Stimulated activated CD4-positive, alpha-beta T cell treated with anti-CD3 and anti-CD28 coated beads, TNF-alpha, amount 100 ng/mL, for 48 hours (primary cell): ENCODE measurements around the gene GALNT9.
A peak's percentile ranks its signal among the peaks of the same experiment; 100 is the strongest.
"Not testable (repeated sequence)": the region's sequence is repeated elsewhere in the genome, so short reads cannot be mapped to it uniquely, and the experiment has no call there.

ENCODE experiments used
- DNase-seq, 3 donors: peaks; one replicate each; pipeline ENCODE4 v3.0.0-alpha.2; 2020; ENCODE audit warnings: low read depth in 3 of 3

GALNT9 gene

DNA sequence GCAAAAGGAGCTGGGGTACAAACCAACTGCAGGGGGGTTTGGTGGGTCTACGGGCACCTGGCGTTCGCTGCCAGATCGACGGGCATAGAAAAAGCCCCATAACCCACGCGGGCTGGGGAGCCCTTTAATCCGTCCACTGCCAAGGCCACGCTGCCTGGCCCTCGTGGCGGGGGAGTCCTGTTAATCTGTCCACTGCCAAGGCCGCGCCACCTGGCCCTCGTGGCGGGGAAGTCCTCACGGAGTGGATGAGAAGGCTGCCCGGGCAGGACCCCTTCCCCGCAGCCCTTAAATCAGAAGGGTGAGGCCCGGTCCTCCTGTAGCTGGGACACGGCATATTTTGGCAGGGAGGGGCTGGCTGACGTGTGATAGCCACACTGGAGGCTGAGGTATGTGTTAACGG is 99.0 kb downstream of the GALNT9 start:
- DNase-seq, result no peak

DNA sequence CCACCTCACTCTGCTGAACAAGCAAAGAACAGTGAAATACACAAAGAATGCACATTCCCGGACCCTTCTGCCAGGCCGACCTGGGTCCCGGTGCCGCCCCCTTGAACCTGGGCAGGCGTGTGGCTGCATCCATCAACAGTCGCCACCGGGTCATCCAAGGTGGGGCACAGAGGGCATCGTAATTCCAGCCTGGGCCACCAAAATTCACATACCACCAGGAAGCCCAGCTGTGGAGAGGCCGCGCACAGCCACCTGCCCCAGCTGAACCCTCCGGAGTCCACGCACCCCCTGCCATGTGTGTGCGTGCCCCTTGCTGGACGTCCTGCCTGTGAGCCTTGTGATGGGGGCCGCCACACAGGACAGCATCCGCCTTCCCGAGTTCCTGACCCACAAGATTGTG is 99.5 kb downstream of the GALNT9 start:
- no peak for DNase-seq

DNA sequence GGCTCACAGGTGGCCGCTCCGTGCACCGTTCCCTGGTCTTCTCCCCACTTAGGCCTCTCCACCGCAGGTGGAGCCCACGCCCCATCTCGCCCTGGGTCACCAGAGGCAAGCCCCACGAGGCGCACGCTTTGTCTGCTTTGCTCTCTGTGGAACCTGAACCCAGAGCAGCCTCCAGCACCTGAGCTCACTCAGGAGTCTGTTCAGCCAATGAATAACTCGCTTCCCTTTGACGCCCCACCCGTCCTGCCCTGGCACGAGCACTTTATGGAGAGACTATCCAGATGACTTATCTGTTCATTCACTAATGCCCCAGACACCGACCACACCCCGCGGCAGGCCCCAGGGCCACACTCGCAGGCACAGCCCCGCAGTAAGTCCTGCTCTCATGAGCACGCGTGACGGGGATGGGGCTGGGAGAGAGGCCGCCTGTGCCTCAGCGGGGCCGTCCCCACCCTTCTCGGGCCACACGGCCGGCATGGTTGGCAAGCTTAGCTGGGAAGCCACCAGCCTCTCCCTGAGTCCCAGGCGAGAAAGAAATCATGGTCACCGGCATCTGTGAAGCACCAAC is 100.1 kb downstream of the GALNT9 start:
- DNase-seq, result no peak

DNA sequence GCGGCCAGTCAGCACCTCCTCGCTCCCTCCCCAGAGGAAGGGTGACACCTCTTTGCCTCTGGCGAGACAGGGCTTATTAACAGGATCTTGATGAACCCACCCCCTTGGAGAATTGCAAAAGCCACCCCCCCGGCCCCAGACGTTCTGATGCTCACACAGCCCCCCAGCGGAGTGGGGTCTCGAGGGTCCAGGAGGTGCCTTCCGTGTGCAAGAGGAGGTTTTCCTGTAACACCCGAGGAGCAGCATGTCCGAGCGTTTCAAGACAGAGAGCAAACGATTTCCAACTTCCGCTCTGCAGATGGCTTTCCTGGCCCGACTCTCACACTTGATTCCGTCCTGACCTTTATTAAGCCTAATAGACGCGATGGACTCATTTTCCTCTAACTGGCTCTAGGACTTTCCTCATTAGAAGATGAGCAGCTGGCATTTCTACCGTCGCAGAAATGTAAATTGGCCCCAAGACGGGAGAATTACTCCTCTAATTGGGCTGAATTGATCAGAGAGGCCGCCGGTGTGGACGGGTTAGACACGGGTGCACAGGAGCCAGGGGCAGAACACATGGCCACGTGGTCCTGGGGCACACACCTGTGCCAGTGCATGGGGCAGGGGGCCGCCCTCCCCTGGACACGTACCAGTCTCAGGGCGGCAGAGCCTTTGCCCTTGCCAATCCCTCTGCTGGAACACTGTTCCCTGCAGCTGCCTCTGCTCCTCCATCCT is 100.8 kb downstream of the GALNT9 start:
- no peak for DNase-seq

DNA sequence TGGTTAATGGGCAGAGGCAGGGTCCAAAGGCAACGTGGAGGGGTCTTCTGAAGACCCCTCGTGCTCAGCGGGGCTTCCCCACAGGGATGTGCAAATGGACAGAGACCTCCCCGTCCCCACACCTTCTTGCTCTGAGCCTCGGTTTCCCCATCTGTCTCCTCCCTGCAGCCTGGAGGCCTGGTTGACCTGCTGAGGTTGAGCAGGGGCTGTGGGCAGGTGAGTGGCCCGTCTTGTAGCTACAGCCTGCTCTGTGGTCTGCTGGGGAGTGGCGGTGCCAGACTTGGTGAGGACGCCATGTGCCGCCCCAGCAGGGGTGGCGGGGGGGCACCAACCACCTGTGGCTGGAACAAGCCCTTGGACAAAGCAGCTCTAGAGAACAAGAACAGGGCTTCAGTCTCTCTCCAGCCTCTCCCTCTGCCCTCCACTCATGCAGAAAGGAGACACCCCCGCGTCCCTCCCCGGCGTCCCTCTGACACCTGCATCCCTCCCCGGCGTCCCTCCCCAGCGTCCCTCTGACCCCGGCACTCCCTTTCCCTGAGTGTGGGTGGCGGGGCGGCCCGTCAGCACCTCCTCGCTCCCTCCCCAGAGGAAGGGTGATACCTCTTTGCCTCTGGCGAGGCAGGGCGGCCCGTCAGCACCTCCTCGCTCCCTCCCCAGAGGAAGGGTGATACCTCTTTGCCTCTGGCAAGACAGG is 101.5 kb downstream of the GALNT9 start:
- no peak for DNase-seq

DNA sequence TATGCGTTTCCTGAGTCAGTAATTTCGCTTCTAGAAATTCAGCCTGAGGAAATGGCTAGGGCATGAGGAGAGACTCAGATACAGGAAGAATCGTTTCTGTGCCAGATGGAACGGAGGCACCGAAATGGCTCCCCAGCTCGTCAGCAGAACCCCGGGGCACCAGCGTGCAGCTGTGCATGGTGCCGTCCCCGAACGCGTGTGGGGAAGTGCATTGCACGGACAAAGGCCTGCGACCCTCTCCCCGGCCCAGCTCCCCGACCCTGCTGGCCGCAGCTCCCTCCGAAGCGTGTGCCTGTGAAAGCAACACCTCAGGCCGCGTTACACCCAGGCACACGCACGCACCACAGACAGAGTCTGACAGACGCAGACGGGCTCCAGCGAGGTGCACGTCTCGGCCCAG is 102.3 kb downstream of the GALNT9 start:
- no peak for DNase-seq

DNA sequence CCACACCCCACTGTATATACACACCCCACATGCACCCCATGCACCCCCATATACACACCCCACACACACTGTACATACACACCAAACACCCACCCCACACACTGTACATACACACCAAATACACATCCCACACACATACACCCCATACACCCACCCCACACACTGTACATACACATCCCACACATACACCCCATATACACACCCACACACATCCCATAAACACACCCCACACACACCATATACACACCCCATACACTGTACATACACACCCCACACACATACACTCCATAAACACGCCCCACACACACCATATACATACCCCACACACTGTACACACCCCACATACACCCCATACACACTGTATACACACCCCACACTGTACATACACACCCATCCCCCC is 102.8 kb downstream of the GALNT9 start:
- no peak for DNase-seq

DNA sequence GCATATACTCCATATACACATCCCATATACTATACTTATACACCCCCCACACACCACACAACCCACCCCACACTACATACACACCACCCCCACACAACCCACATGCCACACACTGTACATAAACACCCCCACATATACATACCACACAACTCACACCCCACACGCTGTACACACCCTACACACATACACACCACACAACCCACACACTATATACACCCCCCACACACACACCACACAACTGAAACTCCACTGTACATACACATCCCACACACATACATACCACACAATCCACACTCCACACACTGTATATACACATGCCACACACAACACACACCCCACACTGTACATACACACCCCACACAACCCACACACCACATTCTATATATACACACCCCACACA is 104.2 kb downstream of the GALNT9 start:
- no peak for DNase-seq

DNA sequence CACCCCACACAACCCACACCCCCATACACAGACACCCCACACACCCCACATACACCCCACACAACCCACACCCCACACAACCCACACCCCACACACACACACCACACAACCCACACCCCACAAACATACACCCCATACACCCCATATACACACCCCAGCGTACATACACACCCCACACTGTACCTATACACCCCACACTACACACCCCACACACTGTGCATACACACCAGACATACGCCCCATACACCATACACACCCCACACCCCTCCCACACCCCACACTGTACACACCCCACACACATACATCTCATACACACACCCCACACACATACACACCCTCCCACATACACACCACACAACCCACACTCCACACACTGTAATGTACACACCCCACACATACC is 104.9 kb downstream of the GALNT9 start:
- DNase-seq, result no peak

DNA sequence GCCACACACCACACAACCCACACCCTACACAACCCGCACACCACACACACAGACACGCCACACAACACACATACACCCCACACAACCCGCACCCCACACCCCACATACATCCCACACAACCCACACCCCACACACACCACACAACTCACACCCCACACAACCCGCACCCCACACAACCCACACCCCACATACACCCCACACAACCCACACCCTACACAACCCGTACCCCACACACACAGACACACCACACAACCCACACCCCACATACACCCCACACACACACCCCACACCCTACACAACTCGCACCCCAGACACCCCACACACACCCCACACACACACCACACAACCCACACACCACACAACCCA is 106.6 kb downstream of the GALNT9 start:
- DNase-seq, result no peak

DNA sequence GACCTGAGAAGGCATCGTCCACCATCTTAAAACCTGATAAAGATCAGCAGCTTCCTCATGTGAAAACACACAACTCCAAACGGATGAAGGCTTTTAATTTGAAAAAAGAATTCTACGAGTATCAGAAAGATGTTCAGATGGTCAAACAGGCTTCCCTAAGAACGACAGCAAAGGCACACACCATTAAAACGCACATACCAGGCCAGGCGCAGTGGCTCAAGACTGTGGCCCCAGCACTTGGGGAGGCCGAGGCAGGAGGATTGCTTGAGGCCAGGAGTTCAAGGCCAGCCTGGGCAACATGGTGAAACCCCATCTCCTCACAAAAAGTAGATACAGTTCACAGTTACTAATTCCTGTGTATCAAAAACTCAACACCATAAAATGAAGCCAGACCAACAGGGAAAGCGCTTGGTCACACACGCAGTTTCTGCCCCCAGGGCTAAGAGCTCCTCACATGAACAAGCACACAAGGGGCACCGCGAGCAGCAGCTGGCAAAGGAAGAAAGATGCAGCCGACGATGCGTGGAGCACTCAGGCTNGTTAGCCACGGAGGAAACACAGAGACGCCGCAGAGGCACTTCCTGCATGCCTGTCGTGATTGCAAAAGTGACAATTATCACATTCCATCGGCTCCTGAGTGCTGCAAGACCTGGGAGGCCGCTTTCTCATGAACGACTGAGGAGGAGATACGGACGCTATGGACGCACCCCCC is 107.1 kb downstream of the GALNT9 start:
- DNase-seq, result no peak

DNA sequence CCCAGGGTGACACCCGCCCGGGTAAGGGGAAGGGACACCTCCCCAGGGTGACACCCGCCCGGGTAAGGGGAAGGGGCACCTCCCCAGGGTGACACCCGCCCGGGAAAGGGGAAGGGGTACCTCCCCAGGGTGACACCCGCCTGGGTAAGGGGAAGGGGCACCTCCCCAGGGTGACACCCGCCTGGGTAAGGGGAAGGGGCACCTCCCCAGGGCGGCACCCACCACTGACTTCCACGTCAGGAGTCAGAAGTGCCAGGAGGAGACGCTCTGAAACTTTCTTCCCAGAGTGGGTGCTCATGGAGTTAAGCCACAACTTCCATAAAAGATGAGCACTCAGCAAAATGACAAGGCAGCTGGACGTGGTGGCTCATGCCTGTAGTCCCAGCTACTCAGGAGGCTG is 109.6 kb downstream of the GALNT9 start:
- DNase-seq, result not testable (repeated sequence)

DNA sequence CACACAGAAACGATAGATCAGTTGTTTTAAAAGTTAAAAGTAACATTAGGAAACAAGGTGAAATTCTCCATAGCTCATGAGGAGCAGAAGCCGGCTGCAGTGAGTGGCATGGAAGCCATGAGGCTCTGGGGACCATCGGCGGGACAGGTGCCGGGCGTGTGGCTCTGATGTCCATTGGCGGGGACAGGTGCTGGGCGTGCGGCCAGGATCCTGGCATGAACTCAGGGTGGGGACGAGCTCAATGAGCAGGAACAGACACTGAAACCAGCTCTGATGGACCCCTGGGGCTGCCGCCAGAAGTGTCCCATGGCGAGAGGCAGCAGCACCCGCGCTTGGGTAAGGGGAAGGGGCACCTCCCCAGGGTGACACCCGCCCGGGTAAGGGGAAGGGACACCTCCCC is 110.1 kb downstream of the GALNT9 start:
- no peak for DNase-seq

DNA sequence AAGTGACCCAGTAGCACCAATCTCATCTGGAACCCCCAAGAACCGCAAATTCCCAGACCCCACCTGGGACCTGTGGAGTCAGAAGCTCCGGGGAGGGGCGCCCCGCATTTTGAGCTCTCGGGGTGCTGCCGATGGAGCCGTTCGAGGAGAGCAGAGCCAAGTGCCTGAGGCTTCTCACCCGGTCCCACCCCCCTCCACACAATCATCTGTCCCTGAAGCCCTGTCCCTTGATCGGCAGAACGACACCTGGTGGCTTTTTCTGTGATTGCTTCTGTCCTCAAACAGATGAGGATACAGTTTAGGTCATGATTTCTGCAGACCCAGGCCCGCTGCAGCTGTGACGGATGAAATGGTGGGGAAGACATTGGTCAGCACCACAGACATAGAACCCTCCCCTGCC is 110.5 kb downstream of the GALNT9 start:
- DNase-seq, result peak in 1 of 3 donors; percentile 11

DNA sequence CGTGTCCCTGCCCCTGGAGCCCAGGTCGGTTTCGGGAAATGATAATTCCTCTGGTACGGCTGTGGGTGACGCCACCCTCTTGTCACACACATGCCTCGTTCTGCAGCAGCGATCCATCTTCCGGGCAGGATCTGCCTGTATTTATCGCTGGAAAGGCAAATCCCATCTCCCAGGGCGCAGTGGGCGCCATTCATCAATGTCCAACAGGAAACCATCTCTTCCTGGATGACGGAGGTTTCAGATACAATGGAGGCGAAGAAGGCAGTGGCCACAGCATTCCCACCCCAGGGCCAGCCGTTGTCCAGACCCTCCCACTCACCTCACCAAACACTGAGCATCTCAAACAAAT is 110.9 kb downstream of the GALNT9 start:
- no peak for DNase-seq

DNA sequence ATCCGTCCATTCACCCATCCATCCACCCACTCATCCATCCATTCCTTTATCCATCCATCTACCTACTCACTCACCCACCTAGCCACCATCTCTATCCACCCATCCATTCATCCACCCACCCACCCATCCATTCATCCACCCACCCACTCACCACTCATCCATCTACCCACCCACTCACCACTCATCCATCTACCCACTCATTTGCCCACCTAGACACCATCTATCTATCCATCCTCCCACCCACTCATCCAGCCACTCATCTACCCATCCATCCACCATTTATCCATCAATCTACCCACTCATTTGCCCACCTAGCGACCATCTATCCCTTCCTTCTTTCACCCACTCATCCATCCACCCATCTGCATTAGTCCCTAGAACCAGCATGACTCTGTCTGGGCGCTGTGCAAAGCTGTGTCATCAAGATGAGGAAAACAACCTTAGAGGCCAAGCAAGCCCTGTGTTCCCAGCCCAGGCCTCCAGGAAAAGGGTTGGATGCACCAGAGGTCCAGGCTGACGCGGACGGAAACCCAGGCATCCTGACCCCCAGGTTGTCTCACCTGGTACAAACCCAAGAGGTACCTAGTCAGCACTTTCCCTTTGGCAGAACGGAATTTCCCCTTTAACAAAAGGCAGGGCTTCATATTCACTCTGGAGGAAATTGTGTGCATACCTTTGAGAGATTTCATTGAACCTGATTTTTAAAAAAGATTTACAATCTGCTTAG is 111.4 kb downstream of the GALNT9 start:
- no peak for DNase-seq

DNA sequence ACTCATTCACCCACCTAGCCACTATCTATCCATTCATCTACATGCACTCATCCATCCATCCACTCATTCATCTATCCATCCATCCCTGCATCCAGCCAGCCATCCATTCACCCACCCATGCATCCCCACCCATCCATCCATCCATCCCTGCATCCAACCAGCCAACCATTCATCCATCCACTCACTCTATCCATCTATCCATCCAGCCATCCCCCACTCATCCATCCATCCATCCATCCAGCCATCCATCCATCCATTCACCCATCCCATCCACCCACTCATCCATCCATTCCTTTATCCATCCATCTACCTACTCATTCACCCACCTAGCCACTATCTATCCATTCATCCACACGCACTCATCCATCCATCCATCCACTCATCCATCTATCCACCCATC is 112.0 kb downstream of the GALNT9 start:
- no peak for DNase-seq

DNA sequence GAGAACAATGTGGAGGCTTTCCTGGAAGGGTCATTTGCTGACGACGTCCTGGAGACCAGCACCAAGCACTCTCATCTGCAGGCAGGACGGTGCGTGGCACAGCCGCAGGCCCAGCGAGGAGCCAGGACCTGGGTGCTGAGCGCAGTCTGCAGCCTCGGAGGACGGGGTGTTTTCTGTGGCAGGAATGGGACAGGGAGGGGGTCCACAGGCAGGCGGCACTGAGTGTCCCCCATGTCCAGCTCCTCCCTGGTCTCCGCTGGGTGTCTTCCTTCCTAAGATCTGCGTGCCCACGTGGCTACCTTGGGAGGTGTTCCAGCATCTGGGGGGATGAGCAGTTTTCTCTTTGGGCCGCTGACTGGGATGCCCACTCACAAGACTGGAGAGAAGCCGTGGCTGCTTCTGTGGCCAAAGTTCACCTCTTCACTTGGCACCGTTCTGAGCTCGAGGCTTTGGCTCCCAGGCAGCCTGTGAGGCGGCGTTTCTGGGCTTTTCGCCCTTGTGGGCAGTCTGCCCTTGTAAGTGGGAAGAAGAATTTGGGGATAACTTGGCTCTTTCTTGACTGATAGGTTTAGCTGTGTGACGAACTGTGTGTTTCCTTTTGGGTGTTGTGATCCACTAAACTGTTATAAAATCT is 112.9 kb downstream of the GALNT9 start:
- no peak for DNase-seq

DNA sequence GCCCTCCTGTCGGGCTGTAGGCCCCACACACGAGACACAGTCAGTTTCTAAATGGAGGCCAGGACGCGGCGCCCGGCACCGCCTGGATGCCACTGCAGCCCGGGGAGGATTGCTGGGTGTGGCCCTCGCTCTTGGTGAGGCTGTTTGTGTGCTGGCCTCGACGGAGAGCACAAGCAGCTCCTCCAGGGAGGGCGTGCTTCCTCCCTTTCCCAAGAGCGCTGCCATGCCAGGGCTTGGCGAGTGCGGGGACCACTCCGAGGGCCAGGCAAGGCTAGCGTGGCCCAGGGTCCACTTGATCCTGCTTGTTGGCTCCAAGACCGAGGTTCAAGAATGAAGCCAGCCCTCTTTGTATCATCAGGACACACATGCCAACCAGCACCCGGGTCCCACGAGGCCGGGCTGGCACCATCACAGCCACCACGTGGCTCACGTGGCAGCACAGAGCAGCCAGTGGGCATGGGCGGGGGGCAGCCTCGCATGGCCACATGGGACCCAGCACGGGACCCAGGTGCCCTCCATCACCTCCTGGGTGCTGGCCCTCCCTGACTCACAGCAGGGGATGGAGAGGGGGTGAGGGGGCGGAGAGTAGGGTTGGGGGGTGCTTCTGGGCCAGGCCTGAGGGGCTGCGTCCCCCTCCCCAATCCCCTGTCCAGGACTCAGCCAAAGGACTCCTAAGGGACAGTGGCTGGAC is 113.9 kb downstream of the GALNT9 start:
- no peak for DNase-seq

DNA sequence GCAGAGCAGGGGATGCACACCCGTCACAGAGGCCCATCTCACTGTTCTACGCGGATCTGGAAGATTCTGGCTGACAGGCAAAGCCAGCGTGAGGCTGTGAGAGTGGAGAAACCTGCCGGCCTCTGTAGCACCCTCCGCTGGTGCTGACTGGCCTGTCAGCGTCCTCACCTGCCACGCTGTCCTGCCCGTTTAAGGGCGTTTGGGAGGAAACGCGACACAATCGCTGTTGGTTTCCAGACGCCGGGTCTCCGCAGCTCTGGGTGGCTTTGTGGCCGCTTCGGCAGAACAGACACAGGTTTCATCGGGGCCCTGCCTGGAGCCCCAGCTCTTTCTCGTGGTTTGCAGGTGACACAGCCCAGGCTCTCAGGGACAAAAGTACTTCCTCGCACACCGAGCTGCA is 114.5 kb downstream of the GALNT9 start:
- no peak for DNase-seq

DNA sequence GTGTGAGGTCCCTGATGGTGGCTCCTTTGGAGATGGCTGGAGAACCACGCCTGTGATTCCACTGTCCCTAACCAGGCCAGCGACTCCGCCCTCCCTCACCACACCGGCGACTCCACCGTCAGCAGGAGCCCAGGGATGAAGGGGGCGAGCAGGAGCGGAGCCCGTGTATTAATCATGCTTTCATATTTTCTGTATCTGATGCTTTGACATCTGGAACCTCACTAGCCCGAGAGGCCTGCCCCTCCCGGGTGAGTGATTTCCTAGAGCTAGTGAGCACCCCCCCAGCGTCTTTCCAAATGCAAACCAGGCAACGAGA is 115.3 kb downstream of the GALNT9 start:
- no peak for DNase-seq
